ENCODE results near the gene TAF6L.

DNA sequence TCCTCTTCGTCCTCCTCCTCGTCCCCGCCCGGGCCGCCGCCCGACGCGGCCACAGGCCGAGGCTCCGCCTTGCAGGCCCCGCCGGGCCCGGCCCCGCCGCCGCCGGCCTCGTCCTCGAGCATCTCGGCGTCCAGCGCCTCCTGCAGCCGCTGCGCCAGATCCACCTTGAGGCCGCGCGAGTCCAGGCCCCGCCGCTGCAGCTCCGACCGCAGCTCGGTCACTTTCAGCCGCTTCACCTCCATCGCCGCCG is 44.4 kb upstream of the TAF6L start:
- TF ChIP-seq EZH2 (IDR thresholded peaks at IDR 0.05; ENCODE audit: low read length, unreplicated experiment): no peak
- TF ChIP-seq, protein P1, sequence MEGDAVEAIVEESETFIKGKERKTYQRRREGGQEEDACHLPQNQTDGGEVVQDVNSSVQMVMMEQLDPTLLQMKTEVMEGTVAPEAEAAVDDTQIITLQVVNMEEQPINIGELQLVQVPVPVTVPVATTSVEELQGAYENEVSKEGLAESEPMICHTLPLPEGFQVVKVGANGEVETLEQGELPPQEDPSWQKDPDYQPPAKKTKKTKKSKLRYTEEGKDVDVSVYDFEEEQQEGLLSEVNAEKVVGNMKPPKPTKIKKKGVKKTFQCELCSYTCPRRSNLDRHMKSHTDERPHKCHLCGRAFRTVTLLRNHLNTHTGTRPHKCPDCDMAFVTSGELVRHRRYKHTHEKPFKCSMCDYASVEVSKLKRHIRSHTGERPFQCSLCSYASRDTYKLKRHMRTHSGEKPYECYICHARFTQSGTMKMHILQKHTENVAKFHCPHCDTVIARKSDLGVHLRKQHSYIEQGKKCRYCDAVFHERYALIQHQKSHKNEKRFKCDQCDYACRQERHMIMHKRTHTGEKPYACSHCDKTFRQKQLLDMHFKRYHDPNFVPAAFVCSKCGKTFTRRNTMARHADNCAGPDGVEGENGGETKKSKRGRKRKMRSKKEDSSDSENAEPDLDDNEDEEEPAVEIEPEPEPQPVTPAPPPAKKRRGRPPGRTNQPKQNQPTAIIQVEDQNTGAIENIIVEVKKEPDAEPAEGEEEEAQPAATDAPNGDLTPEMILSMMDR (conservative IDR thresholded peaks at IDR 0.05; ENCODE audit: low read depth, low read length): no peak
